Neural progenitor cell (in vitro differentiated cells): ENCODE results near the gene AP2S1. TPM values are rescaled to one million over a fixed set of nuclear protein-coding genes. Genes with fewer than 3 reads are reported as not detected.
"Not testable (repeated sequence)": the region's sequence is repeated elsewhere in the genome, so short reads cannot be mapped to it uniquely, and the experiment has no call there.

Experiments
- DNase-seq: peaks from one replicate; pipeline ENCODE4 v3.0.0-alpha.2; 2016; ENCODE audit warnings: low spot score
- H2AFZ ChIP-seq: fragments of 200-600 bp; sonication (generic); replicated peaks from 2 replicates; pipeline ENCODE4 v1.6.1; 2016; ENCODE audit warnings: antibody characterized with exemption
- H3F3A ChIP-seq: fragments of 200-600 bp; sonication (generic); 2 replicates; pipeline ENCODE4 v1.6.1; 2016; ENCODE audit warnings: antibody characterized with exemption, low read depth
- H3K27ac ChIP-seq: fragments of 200-600 bp; sonication (generic); 2 replicates; pipeline ENCODE4 v1.5.1; 2016; ENCODE audit warnings: mild to moderate bottlenecking
- H3K27me3 ChIP-seq: fragments of 200-600 bp; sonication (generic); 2 replicates; pipeline ENCODE4 v1.6.1; 2016; ENCODE audit warnings: mild to moderate bottlenecking, moderate library complexity
- H3K36me3 ChIP-seq: fragments of 200-600 bp; sonication (generic); 2 replicates; pipeline ENCODE4 v1.5.1; 2016
- H3K4me1 ChIP-seq: fragments of 200-600 bp; sonication (generic); 2 replicates; pipeline ENCODE4 v1.6.1; 2016; ENCODE audit warnings: mixed run types
- H3K4me2 ChIP-seq: fragments of 200-600 bp; sonication (generic); 2 replicates; pipeline ENCODE4 v1.6.1; 2016
- H3K4me3 ChIP-seq: fragments of 200-600 bp; sonication (generic); 2 replicates; pipeline ENCODE4 v1.5.1; 2016
- H3K79me2 ChIP-seq: fragments of 200-600 bp; sonication (generic); 2 replicates; pipeline ENCODE4 v1.6.1; 2016; ENCODE audit warnings: low read depth
- H3K9ac ChIP-seq: fragments of 200-600 bp; sonication (generic); 2 replicates; pipeline ENCODE4 v1.6.1; 2016
- H3K9me3 ChIP-seq: fragments of 200-600 bp; sonication (generic); 2 replicates; pipeline ENCODE4 v1.5.1; 2016; ENCODE audit warnings: low read depth
- H4K20me1 ChIP-seq: fragments of 200-600 bp; sonication (generic); 2 replicates; pipeline ENCODE4 v1.6.1; 2016; ENCODE audit warnings: low read depth
- H3K27ac Mint-ChIP-seq: 3 replicates; pipeline ENCODE4 v1.8.0; 2021; ENCODE audit warnings: mixed read lengths
- H3K27me3 Mint-ChIP-seq: 2 replicates; pipeline ENCODE4 v1.8.0; 2022; ENCODE audit warnings: low read depth, mild to moderate bottlenecking, inconsistent platforms, moderate library complexity, mixed read lengths; ENCODE audit not compliant: insufficient read depth
- H3K36me3 Mint-ChIP-seq: 3 replicates; pipeline ENCODE4 v1.8.0; 2021; ENCODE audit warnings: mixed read lengths
- H3K4me1 Mint-ChIP-seq: 3 replicates; pipeline ENCODE4 v1.8.0; 2021; ENCODE audit warnings: mixed read lengths
- H3K4me3 Mint-ChIP-seq: 3 replicates; pipeline ENCODE4 v1.8.0; 2021; ENCODE audit warnings: mild to moderate bottlenecking, moderate library complexity, mixed read lengths
- H3K9me3 Mint-ChIP-seq: 3 replicates; pipeline ENCODE4 v1.8.0; 2020; ENCODE audit warnings: mixed read lengths
- CTCF ChIP-seq: fragments of 200-600 bp; sonication (generic); IDR thresholded peaks from 2 replicates; pipeline ENCODE4 v1.5.1; 2017; ENCODE audit warnings: antibody characterized with exemption, mild to moderate bottlenecking
- EZH2 ChIP-seq: fragments of 200-600 bp; sonication (generic); IDR thresholded peaks from 2 replicates; pipeline ENCODE4 v1.6.1; 2017; ENCODE audit warnings: antibody characterized with exemption, mild to moderate bottlenecking, moderate library complexity
- EZH2phosphoT487 ChIP-seq: fragments of 200-600 bp; sonication (generic); IDR thresholded peaks from 2 replicates; pipeline ENCODE4 v1.6.1; 2017; ENCODE audit warnings: antibody characterized with exemption
- total RNA-seq: library from RNA; depleted of rRNA; stranded (reverse); fragments of >200 nt; gene quantifications from 2 replicates; pipeline ENCODE4 v1.2.3, GENCODE V29; 2015; ENCODE audit warnings: low replicate concordance

The AP2S1 gene
- total RNA-seq, 1 donor from 2014 or later: 104 TPM

- TF ChIP-seq EZH2 (no peak), EZH2phosphoT487 (no peak), CTCF (no peak)
- Mint-ChIP-seq H3K27me3 (peaks cover 3% of the 10 kb centered on the region), H3K9me3 (peaks cover 11% of the 10 kb centered on the region), H3K4me1 (peaks cover 9% of the 10 kb centered on the region), H3K27ac (no peak overlapping the region), H3K4me3 (no peak overlapping the region), H3K36me3 (peaks cover 26% of the 10 kb centered on the region)
- H3K79me2 ChIP-seq: peaks cover 99% of the 10 kb centered on the region
- no peak for DNase-seq
- no peaks in the 10 kb centered on the region for H3K36me3 ChIP-seq
- H3K27ac ChIP-seq: no peak overlapping the region
- H3K4me1 ChIP-seq: peaks cover 6% of the 10 kb centered on the region
- no peaks in the 10 kb centered on the region for H3F3A ChIP-seq
- no peak overlapping the region for H3K4me3 ChIP-seq
- H2AFZ ChIP-seq: no peak overlapping the region
- H4K20me1 ChIP-seq: peaks cover 53% of the 10 kb centered on the region
- H3K4me2 ChIP-seq: no peak overlapping the region
- no peaks in the 10 kb centered on the region for H3K9me3 ChIP-seq
- H3K9ac ChIP-seq: no peak overlapping the region
- H3K27me3 ChIP-seq: no peaks in the 10 kb centered on the region
Observed at GRCh38 chr19:46887240-46887782, 36.7 kb upstream of the AP2S1 start.

- H3K4me1 Mint-ChIP-seq: peaks cover 12% of the 10 kb centered on the region
- H3K4me3 ChIP-seq: no peak overlapping the region
- H3K27me3 ChIP-seq: no peaks in the 10 kb centered on the region
- H3K9me3 ChIP-seq: no peaks in the 10 kb centered on the region
- peaks cover 99% of the 10 kb centered on the region for H3K79me2 ChIP-seq
- H2AFZ ChIP-seq: no peak overlapping the region
- peaks cover 9% of the 10 kb centered on the region for H3K4me1 ChIP-seq
- no peak overlapping the region for H3K27ac Mint-ChIP-seq
- no peak overlapping the region for H3K27ac ChIP-seq
- H3K9ac ChIP-seq: no peak overlapping the region
- no peaks in the 10 kb centered on the region for H3K36me3 ChIP-seq
- DNase-seq: no peak
- peaks cover 11% of the 10 kb centered on the region for H3K9me3 Mint-ChIP-seq
- H3K4me3 Mint-ChIP-seq: no peak overlapping the region
- TF ChIP-seq EZH2phosphoT487 (no peak), CTCF (no peak), EZH2 (no peak)
- peaks cover 26% of the 10 kb centered on the region for H3K36me3 Mint-ChIP-seq
- H4K20me1 ChIP-seq: peaks cover 54% of the 10 kb centered on the region
- peaks cover 2% of the 10 kb centered on the region for H3K27me3 Mint-ChIP-seq
- H3F3A ChIP-seq: no peaks in the 10 kb centered on the region
- no peak overlapping the region for H3K4me2 ChIP-seq
Observed at GRCh38 chr19:46886546-46887239, 36.0 kb upstream of the AP2S1 start.

- Histone ChIP-seq H3K4me1 (peaks cover 9% of the 10 kb centered on the region), H3K27ac (no peak overlapping the region), H3K79me2 (peaks cover 99% of the 10 kb centered on the region), H3K4me2 (no peak overlapping the region), H3K9ac (no peak overlapping the region), H4K20me1 (peaks cover 50% of the 10 kb centered on the region), H2AFZ (no peak overlapping the region), H3K9me3 (no peaks in the 10 kb centered on the region), H3K27me3 (no peaks in the 10 kb centered on the region), H3K4me3 (no peak overlapping the region), H3F3A (no peaks in the 10 kb centered on the region), H3K36me3 (no peaks in the 10 kb centered on the region)
- peaks cover 24% of the 10 kb centered on the region for H3K36me3 Mint-ChIP-seq
- peaks cover 13% of the 10 kb centered on the region for H3K9me3 Mint-ChIP-seq
- no peaks in the 10 kb centered on the region for H3K27me3 Mint-ChIP-seq
- peaks cover 15% of the 10 kb centered on the region for H3K4me1 Mint-ChIP-seq
- H3K4me3 Mint-ChIP-seq: no peak overlapping the region
- no peak for DNase-seq
- TF ChIP-seq EZH2 (no peak), CTCF (no peak), EZH2phosphoT487 (no peak)
- H3K27ac Mint-ChIP-seq: no peak overlapping the region
Observed at GRCh38 chr19:46885411-46885810, 34.8 kb upstream of the AP2S1 start.

GRCh38 chr19:46882751-46883150 is 32.1 kb upstream of the AP2S1 start:
- not testable (repeated sequence) for H3K4me3 Mint-ChIP-seq, H3K27me3 Mint-ChIP-seq, H3K27me3 ChIP-seq, H3K36me3 ChIP-seq, H3F3A ChIP-seq, H3K27ac ChIP-seq, H3K9ac ChIP-seq, H3K4me3 ChIP-seq, H3K4me2 ChIP-seq, H3K4me1 ChIP-seq, DNase-seq, H2AFZ ChIP-seq, H3K9me3 ChIP-seq
- peaks cover 100% of the 10 kb centered on the region for H3K79me2 ChIP-seq
- H3K27ac Mint-ChIP-seq: peak overlapping the region; percentile 47
- peaks cover 44% of the 10 kb centered on the region for H4K20me1 ChIP-seq
- peaks cover 13% of the 10 kb centered on the region for H3K9me3 Mint-ChIP-seq
- peaks cover 29% of the 10 kb centered on the region for H3K36me3 Mint-ChIP-seq
- peaks cover 21% of the 10 kb centered on the region for H3K4me1 Mint-ChIP-seq
